ENCODE data around the gene HBG1.

DNA sequence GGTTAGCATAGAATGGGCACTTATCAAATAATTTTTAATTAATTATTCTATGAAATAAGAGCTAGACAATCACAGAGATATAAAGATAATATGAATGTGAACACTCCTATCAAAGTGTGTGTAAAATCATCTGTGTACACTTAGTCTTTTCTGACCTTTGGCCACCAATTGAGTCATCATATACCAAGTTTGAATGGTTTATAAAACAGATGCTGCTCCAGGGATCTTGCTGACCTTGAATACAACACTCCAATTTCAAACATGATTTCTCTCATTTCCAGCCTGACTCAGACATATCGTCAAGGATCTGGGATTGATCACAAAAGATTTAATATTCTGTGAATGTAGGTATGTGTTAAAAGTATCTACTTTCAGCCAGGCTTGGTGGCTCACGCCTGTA is 46.3 kb downstream of the HBG1 start:
- no peak for TF ChIP-seq CTCF (IDR thresholded peaks at IDR 0.05)
- TF ChIP-seq POLR2A (IDR thresholded peaks at IDR 0.05): no peak
